Left lung (tissue), 10 donors: ENCODE data around the gene APRT. TPM values are rescaled to one million over a fixed set of nuclear protein-coding genes. Genes with fewer than 3 reads are reported as not detected.

Experiments
- ATAC-seq: fragments of 200-7000 bp; cut with Tn5 transposase; one replicate; pipeline ENCODE4 v1.9.1; 2020; ENCODE audit warnings: moderate library complexity
- DNase-seq, 4 donors: peaks; one replicate each; pipeline ENCODE4 v3.0.0-alpha.2; 2013 to 2020
- H3K27ac ChIP-seq, 2 donors: fragments of 200-600 bp; sonication (generic) in 1 of 2; one replicate each; pipeline versions ENCODE4 v1.5.0 to v1.8.0; 2020 to 2021
- H3K27me3 ChIP-seq, 2 donors: fragments of 200-600 bp; sonication (generic) in 1 of 2; one replicate each; pipeline versions ENCODE4 v1.5.0 to v1.8.0; 2020 to 2021
- H3K36me3 ChIP-seq, 2 donors: fragments of 200-600 bp; sonication (generic) in 1 of 2; one replicate each; pipeline versions ENCODE4 v1.5.0 to v1.8.0; 2020 to 2021
- H3K4me1 ChIP-seq, 2 donors: fragments of 200-600 bp; one replicate each; pipeline ENCODE4 v1.8.0; 2021
- H3K4me3 ChIP-seq, 2 donors: fragments of 200-600 bp; sonication (generic) in 1 of 2; one replicate each; pipeline versions ENCODE4 v1.5.0 to v1.8.0; 2020 to 2021; ENCODE audit warnings: mild to moderate bottlenecking in 1 of 2
- H3K9me3 ChIP-seq, 2 donors: fragments of 200-600 bp; sonication (generic) in 1 of 2; one replicate each; pipeline versions ENCODE4 v1.5.0 to v1.8.0; 2020 to 2021
- CTCF ChIP-seq, 2 donors: fragments of 200-600 bp; sonication (generic) in 1 of 2; IDR thresholded peaks; one replicate each; pipeline versions ENCODE4 v1.5.0 to v1.8.0; 2021; ENCODE audit warnings: antibody characterized with exemption in 2 of 2
- intact Hi-C, 2 donors: fragments of 100-400 bp; cut with DNase I; formaldehyde crosslinking; loops; one replicate each; pipeline versions ENCODE4 v1.11.2 to v1.14.2; 2022
- polyA plus RNA-seq, 6 donors: library from polyadenylated mRNA; unstranded; fragments of 120-200 nt; gene quantifications; one replicate each; pipeline ENCODE4 v1.2.1, GENCODE V29; 2013; ENCODE audit not compliant: insufficient read length in 6 of 6
- total RNA-seq, 2 donors: library from RNA; stranded (reverse); fragmentation: NEBNext Ultra II Directional; extraction: Animal tissue kit (Norgen Biotek cat#: 25700); gene quantifications; one replicate each; pipeline ENCODE4 v1.2.1, GENCODE V29; 2021
- donor health status: DM: no; HTN: yes; CAD: no.
- donor health status: DM: no; HTN: no; CAD: no.

Gene APRT
- total and polyA plus RNA-seq, 8 donors = 69.9 to 161 (median 96.8) TPM

GRCh38 chr16:88813269-88814143 lies 1.8 kb upstream of the APRT start:
- Histone ChIP-seq H3K4me1 (peaks cover 11 to 36% of the 10 kb centered on the region in 2 donors), H3K27ac (peak overlapping the region in 1 of 2 donors; percentile 94), H3K36me3 (peaks cover 0 to 34% of the 10 kb centered on the region in 2 donors), H3K4me3 (no peak overlapping the region), H3K27me3 (no peaks in the 10 kb centered on the region), H3K9me3 (no peaks in the 10 kb centered on the region)
- ATAC-seq = no peak
- intact Hi-C loops = no loop called here
- no peak for TF ChIP-seq CTCF (IDR thresholded peaks at IDR 0.05)
- no peak for DNase-seq

- Histone ChIP-seq H3K27me3 (no peaks in the 10 kb centered on the region), H3K9me3 (no peaks in the 10 kb centered on the region), H3K4me3 (peak overlapping the region; percentile 82 to 91), H3K4me1 (peaks cover 11 to 36% of the 10 kb centered on the region in 2 donors), H3K27ac (peak overlapping the region; percentile 88 to 94), H3K36me3 (peaks cover 0 to 38% of the 10 kb centered on the region in 2 donors)
- intact Hi-C loops = no loop called here
- no peak for TF ChIP-seq CTCF (IDR thresholded peaks at IDR 0.05)
- DNase-seq = peak in 2 of 4 donors; percentile 61 to 83
- peak; percentile 3 for ATAC-seq
Observed at GRCh38 chr16:88812513-88813268, 963 bp upstream of the APRT start.

GRCh38 chr16:88810912-88811768 lies 588 bp downstream of the APRT start:
- peaks cover 0 to 32% of the 10 kb centered on the region in 2 donors for H3K36me3 ChIP-seq
- peak overlapping the region; percentile 82 to 91 for H3K4me3 ChIP-seq
- intact Hi-C loops = no loop called here
- no peaks in the 10 kb centered on the region for H3K27me3 ChIP-seq
- peaks cover 11 to 36% of the 10 kb centered on the region in 2 donors for H3K4me1 ChIP-seq
- DNase-seq (peak; percentile 83 to 91 (median 87)), ATAC-seq (peak; percentile 82)
- TF ChIP-seq CTCF (IDR thresholded peaks at IDR 0.05) = no peak
- peak overlapping the region; percentile 88 to 94 for H3K27ac ChIP-seq
- H3K9me3 ChIP-seq = no peaks in the 10 kb centered on the region

GRCh38 chr16:88810166-88810911 lies 1.4 kb downstream of the APRT start:
- peak in 1 of 4 donors; percentile 79 for DNase-seq
- intact Hi-C loops = no loop called here
- H3K9me3 ChIP-seq = no peaks in the 10 kb centered on the region
- H3K4me1 ChIP-seq = peaks cover 11 to 39% of the 10 kb centered on the region in 2 donors
- H3K27me3 ChIP-seq = no peaks in the 10 kb centered on the region
- peak overlapping the region; percentile 82 to 91 for H3K4me3 ChIP-seq
- H3K36me3 ChIP-seq = peaks cover 0 to 32% of the 10 kb centered on the region in 2 donors
- no peak for ATAC-seq
- no peak for TF ChIP-seq CTCF (IDR thresholded peaks at IDR 0.05)
- H3K27ac ChIP-seq = peak overlapping the region; percentile 88 to 94
